Measurements from ENCODE around the gene LDLRAD3.

DNA sequence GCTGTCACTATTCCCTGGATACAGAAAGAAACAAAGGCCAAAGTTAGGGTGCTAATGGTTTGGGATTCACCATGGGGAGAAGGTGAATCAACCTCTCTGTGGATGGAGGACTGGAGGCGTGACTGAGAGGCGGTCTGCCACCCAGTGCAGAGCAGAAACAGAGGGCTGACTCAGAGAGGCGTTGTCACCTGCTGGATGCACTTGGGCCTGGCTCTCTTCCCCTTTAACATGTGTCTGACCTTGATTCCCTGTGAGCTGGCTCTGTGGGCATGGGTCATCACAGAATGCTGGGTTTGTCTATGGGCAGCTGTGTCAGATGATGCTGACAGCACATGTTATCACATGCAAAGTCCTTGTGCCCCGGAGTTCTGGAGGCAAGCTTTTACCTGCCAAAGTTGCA lies 75.9 kb downstream of the LDLRAD3 start:
- TF ChIP-seq POLR2A (IDR thresholded peaks at IDR 0.05), result no peak
- no peak for TF ChIP-seq CTCF (IDR thresholded peaks at IDR 0.05)

Data from suprapubic skin (tissue), 3 donors.